Peyer's patch (tissue), 4 donors: Measurements from ENCODE around the gene SNX8.
A peak's percentile ranks its signal among the peaks of the same experiment; 100 is the strongest.

ENCODE experiments used
- POLR2A ChIP-seq, 2 donors: fragments of 450-650 bp; IDR thresholded peaks; one replicate each; pipeline ENCODE4 v1.5.1; 2017; ENCODE audit warnings: antibody characterized with exemption in 2 of 2, mild to moderate bottlenecking in 2 of 2, moderate library complexity in 2 of 2
- TF ChIP-seq, protein P1 (sequence below), 6 experiments: fragments of 450-650 bp in 4 of 6; fragments of 200-600 bp in 2 of 6; sonication (generic) in 1 of 6; IDR thresholded peaks; one replicate each; pipeline ENCODE4 v1.5.1; 2017 to 2019; ENCODE audit warnings: antibody characterized with exemption in 6 of 6, mild to moderate bottlenecking in 3 of 6, moderate library complexity in 1 of 6

DNA sequence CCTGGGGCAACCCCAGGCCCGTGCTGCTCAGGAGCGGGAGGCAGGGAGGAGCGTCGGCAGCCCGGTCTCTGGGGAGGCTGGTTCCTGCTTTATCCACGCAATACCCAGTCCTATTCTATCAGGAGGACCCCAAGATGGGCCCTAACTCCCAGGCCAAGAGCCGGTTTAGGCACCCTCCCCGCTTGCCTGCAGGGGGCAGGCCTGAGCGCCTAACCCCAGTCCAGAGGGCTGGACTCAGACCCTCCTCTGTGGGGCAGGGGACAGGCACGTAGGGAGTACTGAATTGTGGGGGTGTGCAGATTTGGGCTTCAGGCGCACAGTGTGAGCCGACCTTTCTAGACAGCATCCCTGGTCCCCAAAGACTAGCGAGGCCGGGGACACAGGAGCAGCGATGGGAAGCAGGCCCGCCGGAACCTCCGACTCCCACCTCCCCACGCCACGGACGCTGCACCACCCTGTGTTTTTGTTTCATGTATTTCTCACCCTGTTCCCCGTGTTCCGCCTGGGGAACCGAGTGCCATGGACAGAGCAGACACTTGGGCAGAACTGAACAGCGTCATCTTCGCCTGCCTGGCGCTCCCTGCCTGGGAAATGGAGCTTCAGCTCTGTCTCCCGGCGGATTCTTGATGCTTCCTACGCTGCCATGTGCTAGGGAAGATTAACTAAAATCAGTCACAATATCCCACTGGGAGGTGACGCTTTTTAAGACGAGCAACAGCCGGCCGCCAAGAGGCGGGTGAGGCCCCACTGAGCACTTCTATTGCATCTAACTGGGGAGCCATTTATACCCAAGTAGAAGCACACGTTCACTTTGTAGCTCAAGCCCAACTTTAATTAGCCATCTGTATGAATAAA is 66.9 kb downstream of the SNX8 start:
- TF ChIP-seq, protein P1, sequence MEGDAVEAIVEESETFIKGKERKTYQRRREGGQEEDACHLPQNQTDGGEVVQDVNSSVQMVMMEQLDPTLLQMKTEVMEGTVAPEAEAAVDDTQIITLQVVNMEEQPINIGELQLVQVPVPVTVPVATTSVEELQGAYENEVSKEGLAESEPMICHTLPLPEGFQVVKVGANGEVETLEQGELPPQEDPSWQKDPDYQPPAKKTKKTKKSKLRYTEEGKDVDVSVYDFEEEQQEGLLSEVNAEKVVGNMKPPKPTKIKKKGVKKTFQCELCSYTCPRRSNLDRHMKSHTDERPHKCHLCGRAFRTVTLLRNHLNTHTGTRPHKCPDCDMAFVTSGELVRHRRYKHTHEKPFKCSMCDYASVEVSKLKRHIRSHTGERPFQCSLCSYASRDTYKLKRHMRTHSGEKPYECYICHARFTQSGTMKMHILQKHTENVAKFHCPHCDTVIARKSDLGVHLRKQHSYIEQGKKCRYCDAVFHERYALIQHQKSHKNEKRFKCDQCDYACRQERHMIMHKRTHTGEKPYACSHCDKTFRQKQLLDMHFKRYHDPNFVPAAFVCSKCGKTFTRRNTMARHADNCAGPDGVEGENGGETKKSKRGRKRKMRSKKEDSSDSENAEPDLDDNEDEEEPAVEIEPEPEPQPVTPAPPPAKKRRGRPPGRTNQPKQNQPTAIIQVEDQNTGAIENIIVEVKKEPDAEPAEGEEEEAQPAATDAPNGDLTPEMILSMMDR (IDR thresholded peaks at IDR 0.05): peak; percentile 28 to 50 (median 38)
- TF ChIP-seq POLR2A (IDR thresholded peaks at IDR 0.05): no peak
